GM12878 (cell line): ENCODE measurements around the gene FOXI2. TPM values are rescaled to one million over a fixed set of nuclear protein-coding genes. Genes with fewer than 3 reads are reported as not detected.
A peak's percentile ranks its signal among the peaks of the same experiment; 100 is the strongest.

Experiments used
- ATAC-seq: fragments of 200-7000 bp; cut with Tn5 transposase; 3 replicates; pipeline ENCODE4 v1.9.1; 2020; ENCODE audit warnings: mild to moderate bottlenecking, moderate library complexity
- BruUV-seq: library from RNA; stranded (reverse); fragments of 400-500 nt; replicated peaks from 2 replicates; lab custom pipeline; 2021; lab: Mats Ljungman, UMichigan
- CTCF ChIA-PET: fragments of 300-600 bp; sonication (Branson Sonifier 250); formaldehyde crosslinking; extraction: SDS; loops from one replicate; lab custom pipeline; 2021; ENCODE audit warnings: inconsistent platforms; lab: Yijun Ruan, JAX
- POLR2A ChIA-PET: fragments of 350-600 bp; formaldehyde crosslinking; extraction: SDS; loops from one replicate; lab custom pipeline; 2021; ENCODE audit warnings: inconsistent platforms; lab: Charles Lee
- RAD21 ChIA-PET: fragments of 300-600 bp; sonication (Branson Sonifier 250); formaldehyde crosslinking; loops from one replicate; lab custom pipeline; 2023; ENCODE audit warnings: antibody characterized with exemption; ENCODE audit not compliant: unreplicated experiment; lab: Charles Lee
- SMC1A ChIA-PET: fragments of 300-600 bp; sonication (Branson Sonifier 250); formaldehyde crosslinking; loops from one replicate; lab custom pipeline; 2023; ENCODE audit not compliant: unreplicated experiment, uncharacterized antibody; lab: Charles Lee
- DNase-seq: peaks from one replicate; pipeline ENCODE4 v3.0.0-alpha.2; 2011; ENCODE audit warnings: low read depth, low spot score
- FAIRE-seq: peaks from 3 replicates; lab custom pipeline; 2011; peaks lifted over from hg19 to GRCh38; lab: Jason Lieb, UNC
- H2AFZ ChIP-seq: 2 replicates; pipeline ENCODE4 v1.6.0; 2011; ENCODE audit warnings: low read depth, low read length, control low read depth; ENCODE audit not compliant: control insufficient read depth
- H3K27ac ChIP-seq: 2 replicates; pipeline ENCODE4 v1.5.1; 2011; ENCODE audit warnings: control low read depth; ENCODE audit not compliant: control insufficient read depth, insufficient read depth
- H3K27me3 ChIP-seq, 2 experiments: replicated peaks in 1 of 2; 2 replicates each; pipeline versions ENCODE4 v1.6.0 to v1.6.1; 2011; ENCODE audit warnings: low read length in 1 of 2; ENCODE audit not compliant: control insufficient read depth in 2 of 2, insufficient read depth in 2 of 2
- H3K36me3 ChIP-seq, 2 experiments: 2 replicates each; pipeline ENCODE4 v1.5.1; 2011; ENCODE audit warnings: low read length in 1 of 2; ENCODE audit not compliant: control insufficient read depth in 2 of 2, insufficient read depth in 2 of 2
- H3K4me1 ChIP-seq: 2 replicates; pipeline ENCODE4 v1.6.1; 2011; ENCODE audit warnings: mild to moderate bottlenecking, low read length, moderate library complexity, mixed read lengths; ENCODE audit not compliant: control insufficient read depth, insufficient read depth
- H3K4me2 ChIP-seq: 2 replicates; pipeline ENCODE4 v1.6.0; 2011; ENCODE audit warnings: control low read depth; ENCODE audit not compliant: control insufficient read depth, insufficient read depth
- H3K4me3 ChIP-seq: fragments of 200-600 bp; sonication (generic); 2 replicates; pipeline ENCODE4 v1.5.1; 2016
- H3K79me2 ChIP-seq: 2 replicates; pipeline ENCODE4 v1.6.0; 2011; ENCODE audit warnings: low read length; ENCODE audit not compliant: control insufficient read depth, insufficient read depth
- H3K9ac ChIP-seq: 2 replicates; pipeline ENCODE4 v1.8.0; 2011; ENCODE audit warnings: low read length, control low read depth, mixed read lengths; ENCODE audit not compliant: control insufficient read depth, insufficient read depth
- H3K9me3 ChIP-seq: replicated peaks from 3 replicates; pipeline ENCODE4 v1.5.1; 2011; ENCODE audit warnings: mild to moderate bottlenecking, low read length; ENCODE audit not compliant: control insufficient read depth, insufficient read depth
- H4K20me1 ChIP-seq: 2 replicates; pipeline ENCODE4 v1.6.0; 2011; ENCODE audit not compliant: control insufficient read depth, insufficient read depth
- CTCF ChIP-seq, 3 experiments: IDR thresholded peaks in 2 of 3; conservative IDR thresholded peaks in 1 of 3; 2 replicates each; pipeline ENCODE4 v1.5.1; 2011; ENCODE audit warnings: low read depth in 3 of 3, low read length in 3 of 3, mild to moderate bottlenecking in 3 of 3, control low read depth in 2 of 3, moderate library complexity in 2 of 3, inconsistent platforms in 1 of 3, mixed read lengths in 1 of 3; ENCODE audit not compliant: control insufficient read depth in 2 of 3, insufficient read depth in 1 of 3; ENCODE audit errors: extremely low read depth in 1 of 3
- FOXM1 ChIP-seq: IDR thresholded peaks from 2 replicates; pipeline ENCODE4 v1.6.1; 2012; ENCODE audit warnings: low read depth, mild to moderate bottlenecking, inconsistent platforms, low read length, moderate library complexity
- RAD21 ChIP-seq: IDR thresholded peaks from 2 replicates; pipeline ENCODE4 v1.6.1; 2011; ENCODE audit warnings: mild to moderate bottlenecking, low read depth, low read length, moderate library complexity; ENCODE audit not compliant: insufficient read depth
- SMC3 ChIP-seq: IDR thresholded peaks from 2 replicates; pipeline ENCODE4 v1.6.1; 2011; ENCODE audit warnings: low read length, improper control_type of control experiment, borderline replicate concordance
- WGBS: methylation state at CpG from one replicate; pipeline ENCODE4 v1.1.6; 2016; ENCODE audit warnings: low lambda C conversion rate; ENCODE audit not compliant: insufficient replicate concordance, insufficient coverage; ENCODE audit errors: missing lambda C conversion rate; 5-methylcytosine and 5-hydroxymethylcytosine counted together
- in situ Hi-C: fragments of 300-500 bp; cut with MboI; formaldehyde crosslinking; loops from 9 replicates; pipeline ENCODE4 v1.14.3; 2018; ENCODE audit warnings: mixed read lengths
- intact Hi-C: fragments of 100-400 bp; cut with micrococcal nuclease; formaldehyde crosslinking; loops from one replicate; pipeline ENCODE4 v1.14.2; 2022; ENCODE audit not compliant: unreplicated experiment
- polyA plus RNA-seq, 11 experiments: library from polyadenylated mRNA; depleted of rRNA in 4 of 11; unstranded in 6 of 11; stranded (reverse) in 5 of 11; fragments of >200 nt; fragmentation: Nextera tagmentation in 4 of 11; fragmentation: Illumina TruSeq in 1 of 11; extraction: Ambion mirVana in 4 of 11; extraction: Trizol in 1 of 11; gene quantifications; 1 replicate in 1 of 11; 2 replicates in 10 of 11; pipeline versions ENCODE4 v1.2.1 to v1.2.3, GENCODE V29; 2011 to 2016; ENCODE audit warnings: inconsistent platforms in 2 of 11, missing spikeins in 2 of 11, low read depth in 1 of 11
- total RNA-seq, 4 experiments: library from RNA; depleted of rRNA in 3 of 4; stranded (reverse); fragments of >200 nt in 3 of 4; fragmentation: Illumina TruSeq in 1 of 4; extraction: Trizol in 1 of 4; gene quantifications; 2 replicates each; pipeline versions ENCODE4 v1.2.1 to v1.2.3, GENCODE V29; 2013 to 2021

The FOXI2 gene
- total and polyA plus RNA-seq, 10 of the 15 experiments (the other 5 are each of a cell fraction or from before 2014, with no cell fraction given), result not detected

GRCh38 chr10:127715782-127716378 lies 21.1 kb upstream of the FOXI2 start:
- 36% methylated on average over 3 of the region's 3 CpGs for WGBS
- no peak for DNase-seq
- TF ChIP-seq RAD21, result peak; percentile 51
- TF ChIP-seq FOXM1, result no peak
- peak; percentile 16 to 49 (median 34); a peak in 4 of 6 replicates for TF ChIP-seq CTCF (IDR thresholded peaks at IDR 0.05 in 2 of 3, conservative IDR thresholded peaks at IDR 0.05 in 1 of 3; ENCODE audit: control insufficient read depth in 2 of 3, extremely low read depth in 1 of 3, insufficient read depth in 1 of 3, low read depth in 3 of 3, low read length in 3 of 3)
- TF ChIP-seq SMC3, result peak; percentile 55; the same call in 1 of the 2 replicates
- Histone ChIP-seq H3K36me3 (no peaks in the 10 kb centered on the region), H3K27ac (no peak overlapping the region), H3K4me2 (no peak overlapping the region), H4K20me1 (no peaks in the 10 kb centered on the region), H3K4me1 (no peaks in the 10 kb centered on the region), H3K4me3 (no peak overlapping the region), H3K9ac (no peak overlapping the region), H3K9me3 (no peaks in the 10 kb centered on the region), H2AFZ (no peak overlapping the region), H3K79me2 (no peaks in the 10 kb centered on the region), H3K27me3 (no peaks in the 10 kb centered on the region)
- intact Hi-C loops (loop anchor here (1.0 kb wide), 3 partner anchors 138 to 353 kb away; no protein-coding TSS in a partner anchor), in situ Hi-C loops (loop anchor here (10.0 kb wide), 2 partner anchors 139 to 299 kb away; no protein-coding TSS in a partner anchor)
- BruUV-seq, result no TSS peak
- ChIA-PET RAD21 (interaction anchor here (0.8 to 1.9 kb wide), 4 partner anchors 138 to 353 kb away, joined by 3 to 23 read pairs (median 6); no protein-coding TSS in a partner anchor), POLR2A (no interaction called here), SMC1A (interaction anchor here (0.6 to 2.8 kb wide), 8 partner anchors 19 to 511 kb away, joined by 3 to 31 read pairs (median 4); no protein-coding TSS in a partner anchor), CTCF (interaction anchor here (0.5 to 2.4 kb wide), 15 partner anchors 9 to 559 kb away, joined by 3 to 36 read pairs (median 4); no protein-coding TSS in a partner anchor)
- FAIRE-seq, result peak; percentile 13
- ATAC-seq, result no peak
